GM21423 (cell line): ENCODE results near the gene SYNDIG1.

Experiments
- ATAC-seq: cut with Tn5 transposase; IDR thresholded peaks from one replicate; pipeline ENCODE4 v1.9.1; 2021; ENCODE audit warnings: mild to moderate bottlenecking, moderate library complexity; ENCODE audit not compliant: unreplicated experiment

The SYNDIG1 gene

DNA sequence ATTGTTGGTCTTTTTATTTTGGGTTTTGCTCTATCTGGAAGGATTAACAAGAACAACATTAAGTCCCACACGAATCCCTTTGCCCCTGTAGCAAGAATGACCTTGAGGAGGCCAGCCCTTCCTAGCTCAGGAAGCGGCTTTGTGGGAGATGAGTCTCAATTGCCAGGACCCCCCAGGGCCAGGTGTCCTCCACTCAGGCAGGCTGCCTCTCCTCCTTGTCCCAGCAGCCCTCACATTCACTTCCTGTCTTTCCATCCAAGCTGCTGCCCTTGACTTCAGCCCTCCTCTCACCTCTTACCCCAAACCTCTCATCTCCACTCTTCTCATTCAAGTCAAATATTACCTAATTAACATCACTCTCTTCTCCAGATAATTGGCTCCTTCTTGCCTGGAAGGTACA, 22.6 kb upstream of the SYNDIG1 start:
- ATAC-seq, result no peak

DNA sequence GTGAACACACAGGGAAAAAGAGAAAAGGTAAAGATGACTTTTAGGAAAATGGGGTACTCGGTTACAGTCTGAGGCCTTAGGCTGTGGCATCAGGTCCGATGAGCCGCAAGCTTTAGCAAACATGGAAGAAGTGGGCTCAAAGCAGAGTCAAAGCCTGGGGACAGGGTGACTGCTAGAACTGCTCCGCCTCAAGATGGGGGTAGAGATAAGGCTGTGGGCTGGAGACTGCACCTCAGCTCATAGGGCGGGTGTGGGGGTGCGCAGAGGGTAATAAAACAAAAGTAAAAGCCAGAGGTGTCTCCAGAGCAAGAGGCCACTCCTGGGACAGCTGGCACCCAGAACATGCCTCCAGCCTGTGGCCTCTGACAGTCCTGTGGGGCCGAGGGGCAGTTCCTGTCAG, 21.3 kb upstream of the SYNDIG1 start:
- no peak for ATAC-seq

GRCh38 chr20:24449026-24449720, 20.3 kb upstream of the SYNDIG1 start:
- no peak for ATAC-seq

- ATAC-seq, result no peak
These were observed 19.3 kb upstream of the SYNDIG1 start for GRCh38 chr20:24450177-24450576.

GRCh38 chr20:24450624-24451376, 18.6 kb upstream of the SYNDIG1 start:
- ATAC-seq, result no peak

DNA sequence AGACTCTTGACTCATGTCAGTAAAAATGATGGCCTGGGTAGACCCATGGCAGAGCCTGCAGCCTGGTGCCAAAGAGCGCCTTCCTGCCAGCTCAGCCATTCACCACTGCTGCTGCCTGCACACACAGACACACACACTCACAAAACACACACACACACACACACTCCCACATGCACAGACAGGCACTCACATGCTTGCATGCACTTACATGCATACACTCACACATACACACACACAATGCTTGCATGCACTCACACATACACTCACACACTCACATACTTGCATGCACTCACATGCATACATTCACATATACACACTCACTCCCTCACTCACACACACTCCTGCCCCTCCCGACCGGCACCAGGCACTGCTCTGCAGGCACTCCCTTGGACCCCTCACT, 18.0 kb upstream of the SYNDIG1 start:
- ATAC-seq, result no peak

GRCh38 chr20:24452016-24452415, 17.4 kb upstream of the SYNDIG1 start:
- ATAC-seq, result no peak

DNA sequence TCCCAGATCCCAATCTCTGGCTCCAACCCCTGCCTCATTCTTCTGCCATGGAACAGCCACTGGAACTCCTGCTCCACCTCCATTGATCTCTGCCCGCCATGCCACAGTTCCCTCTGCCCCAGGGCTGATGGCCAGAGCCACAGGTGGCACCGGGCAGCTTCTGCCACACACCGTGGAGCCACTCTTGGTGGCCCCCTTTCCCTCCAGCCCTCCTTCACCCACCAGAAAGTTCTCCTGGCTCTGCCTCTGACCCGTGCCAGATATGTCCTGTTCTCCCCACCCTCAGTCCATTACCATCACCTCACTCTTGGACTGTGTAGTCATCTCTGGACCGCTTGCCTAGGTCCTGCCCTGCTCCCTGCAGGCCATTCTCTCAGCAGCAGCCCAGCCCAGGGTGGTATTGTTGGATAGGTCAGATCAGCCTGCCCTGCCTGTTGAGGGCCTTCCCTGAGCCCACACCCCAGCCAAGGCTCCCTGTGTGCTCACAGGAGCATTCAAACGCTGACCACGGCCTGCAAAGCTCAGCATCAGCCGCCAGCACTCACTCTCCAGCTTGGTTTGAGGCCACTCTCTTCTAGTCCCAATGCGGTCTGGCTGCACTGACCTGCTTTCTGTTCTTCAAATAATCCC, 16.8 kb upstream of the SYNDIG1 start:
- no peak for ATAC-seq

DNA sequence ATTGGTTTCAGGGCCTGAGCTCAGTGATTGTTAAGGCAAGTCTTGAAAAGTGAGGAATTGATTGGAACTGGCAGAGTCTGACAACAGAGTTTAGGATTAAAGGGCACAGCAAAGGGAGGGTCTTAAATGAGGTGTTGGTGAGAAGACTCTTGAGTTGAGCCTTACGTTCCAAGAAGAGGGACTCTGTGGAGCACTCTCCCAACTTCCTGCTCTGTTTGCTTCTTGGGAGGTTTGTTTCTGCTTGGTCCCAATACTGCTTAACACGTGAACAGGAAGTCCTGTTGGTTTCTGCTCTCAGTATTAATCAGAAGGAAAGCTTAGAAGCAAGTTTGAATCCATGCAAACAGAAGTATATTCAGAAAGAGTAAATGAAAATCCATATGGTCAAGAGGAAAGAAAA, 15.6 kb upstream of the SYNDIG1 start:
- ATAC-seq, result no peak

DNA sequence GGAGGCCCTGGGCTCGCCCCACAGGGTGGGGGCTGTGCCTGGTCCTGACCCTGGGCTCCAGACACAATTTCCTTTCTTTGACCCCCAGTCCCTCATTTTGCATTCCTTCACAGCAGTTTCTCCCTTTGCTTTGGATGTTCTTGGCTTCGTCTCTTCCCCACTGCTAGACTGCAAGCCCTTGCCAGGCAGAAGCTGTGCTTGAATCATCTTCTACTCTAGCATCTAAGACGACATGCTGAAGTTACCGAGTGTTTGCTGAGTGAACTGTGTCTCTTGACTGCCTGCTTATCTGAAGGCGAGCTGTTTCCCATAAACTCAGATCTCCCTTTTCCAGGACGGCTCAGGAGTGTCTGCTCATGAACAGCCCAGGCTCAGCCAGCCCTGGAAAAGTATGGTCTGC, 14.3 kb upstream of the SYNDIG1 start:
- no peak for ATAC-seq

GRCh38 chr20:24456398-24456781, 13.0 kb upstream of the SYNDIG1 start:
- ATAC-seq, result no peak

DNA sequence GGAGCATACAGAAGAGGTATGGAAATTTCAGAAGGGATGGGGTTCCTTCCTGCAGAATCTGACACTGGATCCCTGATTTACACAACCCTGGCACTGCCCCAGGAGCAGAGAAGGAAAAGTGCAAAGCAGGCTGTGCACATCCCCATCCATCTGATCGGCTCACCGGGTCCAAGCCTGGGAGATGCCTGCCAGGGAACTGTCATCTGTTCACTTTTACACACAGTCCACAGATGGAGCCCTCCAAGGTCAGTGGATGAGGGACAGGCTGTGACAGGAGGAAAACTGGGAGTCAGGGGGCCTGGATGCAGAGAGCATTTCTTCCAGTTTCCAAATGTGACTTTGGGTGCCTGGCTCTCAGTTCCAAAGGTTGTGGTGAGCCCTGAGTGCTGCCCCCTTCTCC, 11.0 kb upstream of the SYNDIG1 start:
- no peak for ATAC-seq

- no peak for ATAC-seq
These were observed 9.7 kb upstream of the SYNDIG1 start for GRCh38 chr20:24459733-24460132.

DNA sequence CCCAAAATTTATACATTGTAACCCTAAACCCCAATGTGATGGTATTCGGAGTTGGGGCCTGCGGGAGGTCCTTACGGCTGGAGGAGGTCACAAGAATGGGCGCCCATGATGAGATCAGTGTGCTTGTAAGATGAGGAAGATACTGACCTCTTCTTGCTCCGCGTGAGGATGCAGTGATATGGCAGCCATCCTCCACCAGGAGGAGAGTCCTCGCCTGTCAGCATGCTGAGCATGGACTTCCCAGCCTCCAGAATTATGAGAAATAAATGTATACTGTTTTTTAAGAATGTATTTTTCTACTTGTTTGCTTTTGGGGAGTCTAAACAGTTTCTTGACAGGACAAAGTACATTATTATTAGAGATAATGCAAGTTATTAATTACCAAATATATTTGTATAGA, 8.7 kb upstream of the SYNDIG1 start:
- no peak for ATAC-seq

- no peak for ATAC-seq
These were observed 7.6 kb upstream of the SYNDIG1 start for GRCh38 chr20:24461848-24462247.

DNA sequence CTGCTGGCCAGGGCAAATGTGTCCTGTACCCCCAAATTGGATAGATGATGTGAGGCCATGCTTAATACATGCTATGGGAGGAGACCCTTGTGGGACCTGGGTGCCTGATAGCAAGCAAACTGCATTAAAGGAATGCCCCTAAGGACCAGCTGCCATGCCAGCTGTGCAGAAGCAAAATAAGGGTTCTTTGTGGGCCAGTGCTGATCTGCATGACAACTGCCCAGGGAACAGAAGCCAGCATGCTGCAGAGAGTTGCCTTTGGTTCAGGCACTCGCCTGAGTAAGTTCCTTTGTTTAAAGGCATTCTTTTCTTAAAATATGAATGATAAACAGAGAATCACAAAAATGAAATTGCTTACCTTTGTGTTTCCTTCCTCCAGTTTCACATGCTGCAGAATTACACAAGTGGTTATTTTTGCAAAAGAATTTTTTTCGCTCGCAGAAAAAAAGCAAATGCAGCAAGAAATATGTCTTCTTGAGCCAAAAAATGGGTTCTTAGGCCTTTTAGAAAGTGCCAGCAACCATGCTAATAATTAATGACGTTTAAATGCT, 6.9 kb upstream of the SYNDIG1 start:
- no peak for ATAC-seq

DNA sequence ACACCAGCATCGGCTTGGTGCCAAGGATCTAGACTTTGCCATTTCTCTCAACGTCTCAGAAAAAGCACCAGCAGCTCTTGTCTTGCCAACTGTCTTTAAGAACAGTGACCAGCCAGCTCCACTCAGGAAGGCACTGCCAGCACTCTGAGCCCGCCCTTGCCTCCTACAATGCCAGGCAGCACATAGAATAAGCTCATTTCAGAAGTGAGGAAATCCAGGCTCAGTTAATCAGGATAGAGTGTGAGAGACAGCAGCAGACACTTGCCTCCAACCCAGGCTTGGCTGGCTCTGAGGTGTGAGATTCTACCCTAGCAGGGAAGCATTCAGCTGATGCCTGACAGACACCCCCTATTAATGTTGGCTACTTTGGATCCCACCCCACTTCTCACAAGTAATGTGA, 4.3 kb upstream of the SYNDIG1 start:
- no peak for ATAC-seq

- ATAC-seq, result no peak
These were observed 3.7 kb upstream of the SYNDIG1 start for GRCh38 chr20:24465730-24466129.

- ATAC-seq, result no peak
These were observed 871 bp upstream of the SYNDIG1 start for GRCh38 chr20:24468401-24469115.

DNA sequence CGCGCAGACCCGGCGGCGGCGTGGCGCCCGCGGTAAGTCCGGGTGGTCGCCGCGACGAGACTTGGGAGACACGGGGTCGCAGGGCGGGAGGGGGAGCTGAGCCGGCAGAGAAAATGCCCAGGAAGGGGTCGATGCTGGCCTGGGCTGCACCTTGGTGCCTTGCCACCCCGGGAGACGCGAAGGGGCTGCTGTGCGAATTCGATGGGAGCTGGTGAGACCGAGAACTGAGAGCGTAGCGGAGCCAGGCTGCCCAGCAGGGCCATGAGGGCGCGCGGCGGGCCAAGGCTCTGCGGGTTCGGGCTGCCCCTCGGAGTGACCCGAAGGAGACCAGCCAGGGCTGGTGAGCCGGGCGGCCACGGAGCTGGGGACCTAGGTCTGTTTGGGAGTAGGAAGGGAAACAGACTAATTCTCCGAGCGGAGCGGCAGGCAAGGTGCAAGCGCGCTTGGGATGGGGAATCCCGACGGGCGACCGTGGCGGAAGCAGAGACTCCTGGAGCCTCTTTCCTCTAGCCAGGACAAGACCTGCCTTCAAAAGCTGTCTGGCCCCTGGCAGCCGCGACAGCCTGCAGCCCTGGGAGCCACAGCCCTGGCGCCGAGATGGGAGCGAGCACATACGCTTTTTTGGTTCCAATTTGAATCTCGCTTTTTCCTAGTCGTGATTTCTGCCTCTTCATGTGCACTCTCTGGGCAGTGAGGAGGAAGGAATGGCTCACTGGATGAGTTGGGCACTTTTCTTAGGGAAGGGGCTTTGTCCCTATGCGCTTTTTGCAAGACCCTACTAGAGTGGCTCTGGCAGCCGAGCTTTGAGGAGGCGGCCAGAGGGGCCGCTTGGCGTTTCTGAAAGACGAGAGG, 691 bp downstream of the SYNDIG1 start:
- ATAC-seq, result no peak
